PFSK-1 (cell line): ENCODE results near the gene PAPSS1.

Experiments
- FOXP2 ChIP-seq: optimal IDR thresholded peaks from 2 replicates; pipeline ENCODE3; 2011; ENCODE audit warnings: borderline replicate concordance, control low read depth, inconsistent platforms; ENCODE audit not compliant: insufficient read depth; ENCODE audit errors: extremely low read length, extremely low read depth
- POLR2AphosphoS5 ChIP-seq: IDR thresholded peaks from 2 replicates; pipeline ENCODE4 v1.6.1; 2012; ENCODE audit warnings: low read depth, mild to moderate bottlenecking, control low read depth, low read length, moderate library complexity
- SIN3A ChIP-seq: IDR thresholded peaks from 2 replicates; pipeline ENCODE4 v1.6.1; 2012; ENCODE audit warnings: mild to moderate bottlenecking, low read length, moderate library complexity, borderline replicate concordance; ENCODE audit not compliant: insufficient read depth
- TAF1 ChIP-seq: IDR thresholded peaks from 2 replicates; pipeline ENCODE4 v1.6.1; 2012; ENCODE audit warnings: low read length, control low read depth, borderline replicate concordance; ENCODE audit not compliant: insufficient read depth
- TF ChIP-seq, protein P1 (sequence below), 2 experiments: IDR thresholded peaks; 2 replicates each; pipeline versions ENCODE4 v1.6.1 to v1.8.0; 2011 to 2012; ENCODE audit warnings: low read depth in 2 of 2, low read length in 2 of 2, control low read depth in 1 of 2, inconsistent platforms in 1 of 2, mild to moderate bottlenecking in 1 of 2, moderate library complexity in 1 of 2; ENCODE audit not compliant: insufficient read depth in 1 of 2

Gene PAPSS1

DNA sequence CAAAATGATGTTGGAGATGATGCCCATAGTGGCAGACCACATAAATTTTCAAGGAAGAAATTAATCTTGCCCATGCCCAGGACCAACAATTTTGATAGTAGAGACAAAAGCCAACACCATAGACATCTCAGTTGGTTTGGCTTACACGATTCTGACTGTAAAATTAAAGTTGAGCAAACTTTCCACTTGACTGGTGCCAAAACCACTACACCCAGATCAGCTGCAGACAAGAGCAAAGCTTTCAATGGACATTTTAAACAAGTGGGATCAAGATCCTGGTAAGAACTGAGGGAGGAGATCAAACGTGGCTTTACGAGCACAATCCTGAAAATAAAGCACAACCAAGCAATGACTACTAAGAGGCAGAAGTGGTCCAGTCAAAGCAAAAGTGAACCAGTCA, 90.7 kb downstream of the PAPSS1 start:
- TF ChIP-seq POLR2AphosphoS5 = no peak
- no peak for TF ChIP-seq TAF1
- TF ChIP-seq, protein P1, sequence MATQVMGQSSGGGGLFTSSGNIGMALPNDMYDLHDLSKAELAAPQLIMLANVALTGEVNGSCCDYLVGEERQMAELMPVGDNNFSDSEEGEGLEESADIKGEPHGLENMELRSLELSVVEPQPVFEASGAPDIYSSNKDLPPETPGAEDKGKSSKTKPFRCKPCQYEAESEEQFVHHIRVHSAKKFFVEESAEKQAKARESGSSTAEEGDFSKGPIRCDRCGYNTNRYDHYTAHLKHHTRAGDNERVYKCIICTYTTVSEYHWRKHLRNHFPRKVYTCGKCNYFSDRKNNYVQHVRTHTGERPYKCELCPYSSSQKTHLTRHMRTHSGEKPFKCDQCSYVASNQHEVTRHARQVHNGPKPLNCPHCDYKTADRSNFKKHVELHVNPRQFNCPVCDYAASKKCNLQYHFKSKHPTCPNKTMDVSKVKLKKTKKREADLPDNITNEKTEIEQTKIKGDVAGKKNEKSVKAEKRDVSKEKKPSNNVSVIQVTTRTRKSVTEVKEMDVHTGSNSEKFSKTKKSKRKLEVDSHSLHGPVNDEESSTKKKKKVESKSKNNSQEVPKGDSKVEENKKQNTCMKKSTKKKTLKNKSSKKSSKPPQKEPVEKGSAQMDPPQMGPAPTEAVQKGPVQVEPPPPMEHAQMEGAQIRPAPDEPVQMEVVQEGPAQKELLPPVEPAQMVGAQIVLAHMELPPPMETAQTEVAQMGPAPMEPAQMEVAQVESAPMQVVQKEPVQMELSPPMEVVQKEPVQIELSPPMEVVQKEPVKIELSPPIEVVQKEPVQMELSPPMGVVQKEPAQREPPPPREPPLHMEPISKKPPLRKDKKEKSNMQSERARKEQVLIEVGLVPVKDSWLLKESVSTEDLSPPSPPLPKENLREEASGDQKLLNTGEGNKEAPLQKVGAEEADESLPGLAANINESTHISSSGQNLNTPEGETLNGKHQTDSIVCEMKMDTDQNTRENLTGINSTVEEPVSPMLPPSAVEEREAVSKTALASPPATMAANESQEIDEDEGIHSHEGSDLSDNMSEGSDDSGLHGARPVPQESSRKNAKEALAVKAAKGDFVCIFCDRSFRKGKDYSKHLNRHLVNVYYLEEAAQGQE (IDR thresholded peaks at IDR 0.05; ENCODE audit: insufficient read depth in 1 of 2, low read depth in 2 of 2, low read length in 2 of 2) = no peak
- TF ChIP-seq SIN3A = no peak

DNA sequence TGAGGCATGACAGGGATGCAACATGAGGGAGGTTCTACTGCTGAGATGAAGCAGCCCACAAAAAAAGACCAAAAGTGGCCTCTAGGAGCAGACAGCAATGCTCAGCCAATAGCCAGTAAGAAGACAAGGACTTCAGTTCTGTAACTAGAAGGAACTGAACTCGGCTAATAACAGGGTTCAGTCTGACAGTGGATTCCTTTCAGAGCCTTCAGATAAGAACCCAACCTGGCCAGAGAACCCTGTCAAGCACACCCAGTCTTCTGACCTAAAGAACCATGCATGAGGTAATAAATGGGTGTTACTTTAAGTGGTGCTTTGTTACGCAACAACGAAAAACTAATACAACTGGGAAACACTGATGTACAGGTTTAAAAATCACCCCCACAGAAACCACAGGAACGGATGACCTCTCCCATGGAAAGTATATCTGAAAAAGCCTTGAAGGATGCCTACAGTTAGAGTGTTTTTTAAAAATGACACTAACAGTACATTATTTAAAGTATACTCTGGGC, 94.6 kb downstream of the PAPSS1 start:
- no peak for TF ChIP-seq POLR2AphosphoS5
- TF ChIP-seq, protein P1 (IDR thresholded peaks at IDR 0.05; ENCODE audit: insufficient read depth in 1 of 2, low read depth in 2 of 2, low read length in 2 of 2) = no peak
- TF ChIP-seq SIN3A = no peak
- no peak for TF ChIP-seq FOXP2
- TF ChIP-seq TAF1 = no peak

DNA sequence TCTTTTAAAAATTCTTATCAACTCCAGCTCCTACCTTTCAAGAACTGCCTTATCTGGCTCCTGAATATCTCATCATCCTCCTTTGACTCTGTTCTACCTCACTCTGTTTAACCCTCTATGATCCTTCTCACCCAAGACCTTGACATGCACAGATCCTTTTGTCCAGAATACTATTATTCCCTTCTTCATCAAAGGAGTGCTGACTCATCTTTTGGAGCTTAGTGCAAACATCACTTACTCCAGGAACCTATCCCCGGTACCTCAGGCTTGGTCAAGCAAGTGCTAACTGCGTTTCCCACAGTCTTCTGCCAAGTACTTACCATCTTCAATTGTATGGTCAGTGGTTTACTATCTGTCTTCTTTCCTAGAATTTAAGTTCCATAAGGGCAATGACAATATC, 96.0 kb downstream of the PAPSS1 start:
- TF ChIP-seq POLR2AphosphoS5 = no peak

DNA sequence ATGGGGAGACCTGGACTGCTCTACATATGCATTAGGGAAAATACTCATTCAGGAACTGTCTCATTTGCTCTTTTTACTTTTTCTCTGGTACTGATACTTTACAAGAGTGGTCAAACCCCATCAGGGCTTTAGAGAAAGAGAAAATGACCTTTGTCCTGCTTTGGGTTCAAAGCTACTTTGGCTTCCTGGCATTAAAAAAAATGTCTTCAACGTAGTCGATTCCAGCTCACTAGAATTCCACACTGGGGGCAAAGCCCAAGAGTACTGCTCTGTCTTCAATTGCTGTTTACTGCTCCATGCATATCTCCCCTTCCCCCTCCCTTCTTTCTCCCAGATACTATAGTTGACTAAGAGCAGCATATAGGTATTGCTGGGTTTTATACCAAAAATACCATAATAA, 98.0 kb downstream of the PAPSS1 start:
- no peak for TF ChIP-seq POLR2AphosphoS5
- TF ChIP-seq TAF1 = no peak
- TF ChIP-seq, protein P1 (IDR thresholded peaks at IDR 0.05; ENCODE audit: insufficient read depth in 1 of 2, low read depth in 2 of 2, low read length in 2 of 2) = no peak
- TF ChIP-seq SIN3A = no peak
- TF ChIP-seq FOXP2 = no peak

DNA sequence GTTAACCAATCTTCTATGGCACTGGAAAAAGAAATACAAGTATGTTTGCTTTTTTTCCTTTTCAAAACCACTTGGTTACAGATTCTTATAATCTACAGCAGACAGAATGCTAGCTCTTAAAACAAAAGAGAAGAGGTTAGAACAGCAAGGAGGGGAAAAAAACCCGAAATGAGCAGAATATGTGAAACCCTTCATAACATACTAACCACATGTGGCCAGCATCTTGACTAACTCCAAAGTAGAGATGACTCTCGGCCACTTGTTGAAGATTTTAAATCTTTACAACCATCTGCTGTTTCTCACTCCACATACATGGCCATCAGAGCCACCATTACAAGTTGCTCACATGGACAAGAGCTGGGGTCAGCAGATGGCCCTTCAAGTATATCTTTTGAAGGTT, 100.3 kb downstream of the PAPSS1 start:
- TF ChIP-seq, protein P1 (IDR thresholded peaks at IDR 0.05; ENCODE audit: insufficient read depth in 1 of 2, low read depth in 2 of 2, low read length in 2 of 2) = no peak
- TF ChIP-seq POLR2AphosphoS5 (no peak), SIN3A (no peak), TAF1 (no peak), FOXP2 (no peak)
